ENCODE data around the gene SLC25A21.
"Not testable (repeated sequence)": the region's sequence is repeated elsewhere in the genome, so short reads cannot be mapped to it uniquely, and the experiment has no call there.

SLC25A21 gene

DNA sequence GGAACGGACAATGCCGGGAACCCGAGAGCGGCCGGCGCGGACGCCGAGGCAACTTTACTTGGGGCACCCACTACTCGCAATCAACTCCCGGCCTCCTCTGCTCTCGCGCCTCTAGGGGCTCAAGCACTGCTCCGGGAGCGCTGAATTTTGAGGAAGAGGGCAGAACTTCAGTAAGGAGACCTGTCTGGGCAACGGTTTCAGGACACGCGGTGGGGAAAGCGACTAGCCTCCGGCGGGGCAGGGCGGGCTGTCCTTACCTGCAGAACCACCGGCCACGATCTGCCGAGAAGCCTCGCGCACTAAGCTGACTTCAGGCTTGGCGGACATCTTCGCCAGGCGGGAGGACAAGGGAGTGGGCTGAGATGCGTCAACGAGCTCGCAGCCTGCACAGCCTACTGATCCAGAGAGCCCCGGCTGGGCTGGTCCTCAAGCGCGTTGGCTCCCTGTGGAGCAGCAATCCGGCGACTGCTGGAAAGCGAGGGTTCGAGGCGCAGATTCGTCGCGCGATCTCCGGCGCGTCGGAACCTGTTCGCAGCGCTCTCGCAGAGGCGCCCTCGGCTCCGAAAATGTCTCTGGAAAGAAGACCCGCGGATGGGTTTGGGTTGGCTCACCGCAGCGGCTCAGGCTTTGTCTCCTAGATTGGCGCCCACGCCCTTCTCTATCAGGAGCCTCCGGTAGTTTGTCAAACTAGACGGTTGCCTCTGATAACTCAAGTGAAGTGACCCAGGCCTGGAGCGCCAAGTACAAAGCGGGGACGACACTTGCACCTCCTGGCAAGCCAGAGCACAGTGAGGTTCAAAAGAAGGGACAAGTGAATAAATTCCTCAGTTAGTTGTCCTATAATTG is at the start of gene SLC25A21:
Gene SLC25A21, minus strand, starts transcription at position 583 of the 846 bp plus-strand sequence.
- no peak for DNase-seq

- DNase-seq: no peak
Observed at GRCh38 chr14:37221073-37221472, 48.7 kb upstream of the SLC25A21 start.

- DNase-seq: no peak
Observed at GRCh38 chr14:37215345-37215744, 42.9 kb upstream of the SLC25A21 start.

- DNase-seq: no peak
Observed at GRCh38 chr14:37213016-37213415, 40.6 kb upstream of the SLC25A21 start.

GRCh38 chr14:37210448-37210847 is 38.0 kb upstream of the SLC25A21 start:
- DNase-seq: no peak

DNA sequence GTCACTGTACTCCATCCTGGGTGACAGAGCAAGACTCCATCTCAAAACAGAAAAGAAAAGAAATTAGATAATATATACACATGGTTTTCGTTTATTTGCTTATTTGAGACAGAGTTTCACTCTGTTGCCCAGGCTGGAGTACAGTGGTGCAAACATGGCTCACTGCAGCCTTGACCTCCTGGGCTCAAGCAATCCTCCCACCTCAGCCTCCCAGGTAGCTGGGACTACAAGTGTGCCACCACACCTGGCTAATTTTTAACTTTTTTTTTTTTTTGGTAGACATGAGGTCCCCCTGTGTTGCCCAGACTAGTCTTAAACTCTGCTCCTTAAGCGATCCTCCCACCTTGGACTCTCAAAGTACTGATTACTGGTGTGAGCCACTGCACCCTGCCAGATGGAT is 37.2 kb upstream of the SLC25A21 start:
- not testable (repeated sequence) for DNase-seq

GRCh38 chr14:37205623-37206605 is 33.5 kb upstream of the SLC25A21 start:
- DNase-seq: not testable (repeated sequence)

GRCh38 chr14:37203423-37203822 is 31.0 kb upstream of the SLC25A21 start:
- DNase-seq: no peak

DNA sequence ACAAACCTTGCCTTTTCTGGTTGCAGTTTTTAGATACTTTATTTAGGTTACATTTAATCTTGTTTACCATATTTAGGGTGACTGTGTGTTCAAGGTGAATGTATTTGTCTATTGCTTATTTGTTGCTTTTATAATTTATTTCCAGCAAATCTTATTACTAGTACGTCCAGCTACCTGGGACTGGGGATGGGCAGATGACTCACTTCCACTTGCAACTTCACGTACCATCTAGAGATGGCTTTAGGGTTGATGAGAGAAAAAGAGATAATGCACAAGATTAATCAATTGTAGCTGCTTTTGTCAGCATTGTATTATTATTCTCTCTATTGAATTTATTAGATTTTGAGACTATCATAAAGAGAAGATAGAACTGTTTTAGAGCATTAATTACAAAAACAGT is 30.4 kb upstream of the SLC25A21 start:
- DNase-seq: no peak

GRCh38 chr14:37202265-37202664 is 29.9 kb upstream of the SLC25A21 start:
- no peak for DNase-seq

DNA sequence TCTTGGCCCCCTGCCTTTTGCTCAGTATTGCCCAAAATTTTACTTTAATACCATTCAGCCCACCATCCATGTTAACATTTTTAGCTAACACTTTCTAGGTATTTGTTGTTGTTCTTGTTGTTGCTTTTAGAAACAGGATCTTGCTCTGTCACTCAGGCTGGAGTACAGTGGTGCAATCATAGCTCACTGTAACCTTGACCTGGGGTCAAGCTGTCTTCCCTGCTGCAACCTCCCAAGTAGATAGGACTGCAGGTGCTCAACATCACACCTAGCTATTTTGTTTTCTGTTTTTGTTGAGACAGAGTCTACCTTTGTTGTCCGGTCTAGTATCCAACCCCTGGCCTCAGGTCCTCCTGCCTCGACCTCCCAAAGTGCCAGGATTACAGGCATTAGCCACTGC is 29.3 kb upstream of the SLC25A21 start:
- DNase-seq: no peak

DNA sequence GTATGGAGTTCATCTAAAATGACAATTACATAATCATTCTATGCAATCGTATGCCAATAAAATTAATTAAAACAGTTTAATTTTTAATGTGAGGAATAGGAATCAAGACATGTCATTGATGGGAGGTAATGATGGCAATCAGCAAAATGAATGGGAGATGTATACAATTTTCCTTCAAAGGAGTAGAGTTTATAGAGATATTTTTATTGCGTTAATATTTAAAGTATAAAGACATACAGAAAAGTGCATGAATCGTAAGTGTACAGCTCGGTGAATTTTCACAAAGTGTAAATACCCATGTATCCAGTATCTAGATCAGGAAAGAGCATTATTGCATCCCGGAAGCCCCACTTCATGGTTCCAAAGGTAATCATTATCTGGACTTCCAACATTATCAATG is 26.5 kb upstream of the SLC25A21 start:
- no peak for DNase-seq

DNA sequence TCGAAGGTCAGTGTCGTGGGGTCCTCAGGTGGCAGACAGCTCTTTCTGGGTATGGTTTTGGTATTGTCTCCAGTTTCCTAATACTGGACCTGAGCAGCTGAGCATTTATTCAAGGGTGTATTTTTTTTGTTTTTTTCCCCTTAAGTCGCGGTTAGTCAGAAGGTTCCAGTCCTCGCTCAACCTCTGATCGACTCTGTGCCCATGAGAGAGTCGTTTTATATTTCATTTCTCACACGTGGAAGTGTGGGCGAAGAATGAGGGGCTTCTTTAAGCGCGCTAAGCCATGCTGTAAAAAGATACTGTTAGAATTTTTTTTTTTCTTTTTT is 25.8 kb upstream of the SLC25A21 start:
- DNase-seq: no peak

- no peak for DNase-seq
Observed at GRCh38 chr14:37197421-37198272, 25.2 kb upstream of the SLC25A21 start, which contains the start of gene MIPOL1. Gene MIPOL1 (plus strand): TSS chr14:37197937. CDS start chr14:37247889, 49,952 bp downstream.

DNA sequence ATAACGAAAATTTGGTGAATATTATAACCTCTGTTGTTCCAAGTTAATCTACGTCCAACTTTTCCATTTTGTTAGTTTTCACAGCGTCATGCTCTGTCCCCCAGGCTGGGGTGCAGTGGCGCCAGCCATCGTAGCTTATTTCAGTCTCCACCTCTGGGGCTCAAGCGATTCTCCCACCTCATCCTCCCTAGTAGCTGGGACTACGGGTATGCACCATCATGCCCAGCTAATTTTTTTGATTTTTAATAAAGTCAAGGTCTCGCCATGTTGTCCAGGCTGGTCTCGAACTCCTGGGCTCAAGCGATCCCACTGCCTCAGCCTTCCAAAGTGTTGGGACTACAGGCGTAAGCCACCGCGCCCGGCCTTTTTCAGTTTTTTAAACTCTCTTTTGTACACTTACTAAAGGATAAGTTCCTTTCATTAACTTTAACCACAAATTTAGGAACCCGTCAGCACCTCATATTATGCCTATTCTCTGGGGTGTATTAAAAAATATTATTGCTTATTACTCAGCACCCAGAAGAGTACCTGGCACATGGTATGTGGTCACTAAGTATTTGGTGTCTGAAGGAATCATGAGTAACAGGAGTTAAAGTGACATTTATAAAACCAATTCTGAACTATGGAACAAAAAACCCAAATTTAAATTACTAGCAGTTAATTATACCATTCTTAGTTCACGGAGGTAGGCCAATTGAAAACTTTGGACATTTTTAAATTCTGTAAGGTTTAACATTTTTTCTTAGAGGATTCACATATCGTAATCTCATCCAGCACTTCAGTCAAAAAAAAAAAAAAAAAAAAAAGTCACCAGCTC is 24.4 kb upstream of the SLC25A21 start:
- DNase-seq: no peak

GRCh38 chr14:37195327-37195726 is 22.9 kb upstream of the SLC25A21 start:
- no peak for DNase-seq

GRCh38 chr14:37194698-37195097 is 22.3 kb upstream of the SLC25A21 start:
- DNase-seq: no peak

- DNase-seq: not testable (repeated sequence)
Observed at GRCh38 chr14:37189733-37190132, 17.3 kb upstream of the SLC25A21 start.

DNA sequence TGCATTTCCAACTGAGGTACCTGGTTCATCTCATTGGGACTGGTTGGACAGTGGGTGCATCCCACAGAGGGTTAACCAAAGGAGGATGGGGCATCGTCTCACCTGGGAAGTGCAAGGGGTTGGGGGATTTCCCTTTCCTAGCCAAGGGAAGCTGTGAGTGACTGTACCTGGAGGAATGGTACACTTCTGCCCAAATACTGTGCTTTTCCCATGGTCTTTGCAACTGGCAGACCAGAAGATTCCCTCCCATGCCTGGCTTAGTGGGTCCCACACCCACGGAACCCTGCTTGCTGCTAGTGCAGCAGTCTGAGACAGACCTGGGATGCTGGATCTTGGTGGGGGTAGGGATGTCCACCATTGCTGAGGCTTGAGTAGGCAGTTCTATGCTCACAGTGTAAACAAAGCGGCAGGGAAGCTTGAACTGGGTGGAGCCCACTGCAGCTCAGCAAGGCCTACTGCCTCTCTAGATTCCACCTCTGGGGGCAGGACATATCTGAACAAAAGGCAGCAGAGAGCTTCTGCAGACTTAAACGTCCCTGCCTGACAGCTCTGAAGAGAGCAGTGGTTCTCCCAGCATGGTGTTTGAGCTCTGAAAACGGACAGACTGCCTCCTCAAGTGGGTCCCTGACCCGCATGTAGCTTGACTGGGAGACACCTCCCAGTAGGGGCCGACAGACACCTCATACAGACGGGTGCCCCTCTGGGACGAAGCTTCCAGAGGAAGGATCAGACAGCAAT is 15.6 kb upstream of the SLC25A21 start:
- not testable (repeated sequence) for DNase-seq

DNA sequence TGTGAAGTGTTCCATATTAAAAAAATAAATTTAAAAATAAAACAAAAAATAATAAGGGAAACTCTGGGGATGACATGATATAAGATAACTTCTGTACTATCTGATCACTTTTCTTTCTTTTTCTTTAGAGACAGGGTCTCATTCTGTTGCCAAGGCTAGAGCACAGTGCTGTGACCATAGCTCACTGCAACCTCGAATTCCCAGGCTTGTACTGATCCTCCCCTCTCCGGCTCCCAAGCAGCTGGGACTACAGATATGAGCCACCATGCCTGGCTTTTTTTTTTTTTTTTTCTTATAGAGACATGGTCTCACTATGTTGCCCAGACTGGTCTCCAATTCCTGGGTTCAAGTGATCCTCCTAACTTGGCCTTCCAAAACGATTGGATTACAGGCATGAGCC is 14.9 kb upstream of the SLC25A21 start:
- DNase-seq: no peak

GRCh38 chr14:37186865-37187264 is 14.5 kb upstream of the SLC25A21 start:
- no peak for DNase-seq
